Progenitor cell of endocrine pancreas (in vitro differentiated cells): ENCODE data around the gene LUZP1. TPM values are rescaled to one million over a fixed set of nuclear protein-coding genes. Genes with fewer than 3 reads are reported as not detected.
A peak's percentile ranks its signal among the peaks of the same experiment; 100 is the strongest.

ENCODE experiments used
- DNase-seq: peaks from one replicate; pipeline ENCODE4 v3.0.0; 2021; ENCODE audit warnings: low spot score; ENCODE audit not compliant: unreplicated experiment
- H3K27ac Mint-ChIP-seq: 2 replicates; pipeline ENCODE4 v1.8.0; 2021; ENCODE audit warnings: mild to moderate bottlenecking, moderate library complexity, mixed read lengths
- H3K27me3 Mint-ChIP-seq: 2 replicates; pipeline ENCODE4 v1.8.0; 2021; ENCODE audit warnings: mixed read lengths
- H3K36me3 Mint-ChIP-seq: 2 replicates; pipeline ENCODE4 v1.8.0; 2022; ENCODE audit warnings: mixed read lengths; ENCODE audit not compliant: insufficient read depth
- H3K4me1 Mint-ChIP-seq: 2 replicates; pipeline ENCODE4 v1.8.0; 2021; ENCODE audit warnings: low read depth, mixed read lengths
- H3K4me3 Mint-ChIP-seq: 2 replicates; pipeline ENCODE4 v1.8.0; 2021; ENCODE audit warnings: low read depth, mild to moderate bottlenecking, moderate library complexity, mixed read lengths
- H3K9me3 Mint-ChIP-seq: 2 replicates; pipeline ENCODE4 v1.8.0; 2021; ENCODE audit warnings: low read depth, mixed read lengths
- total RNA-seq: library from RNA; stranded (reverse); gene quantifications from 2 replicates; pipeline ENCODE4 v1.2.1, GENCODE V29; 2021
- TF ChIP-seq, protein P1 (sequence below): fragments of 200-600 bp; sonication (generic); IDR thresholded peaks from one replicate; pipeline ENCODE4 v1.5.0; 2021; ENCODE audit warnings: antibody characterized with exemption, mild to moderate bottlenecking; ENCODE audit not compliant: unreplicated experiment

LUZP1 gene
- total RNA-seq, 1 donor from 2014 or later = 47.5 TPM

DNA sequence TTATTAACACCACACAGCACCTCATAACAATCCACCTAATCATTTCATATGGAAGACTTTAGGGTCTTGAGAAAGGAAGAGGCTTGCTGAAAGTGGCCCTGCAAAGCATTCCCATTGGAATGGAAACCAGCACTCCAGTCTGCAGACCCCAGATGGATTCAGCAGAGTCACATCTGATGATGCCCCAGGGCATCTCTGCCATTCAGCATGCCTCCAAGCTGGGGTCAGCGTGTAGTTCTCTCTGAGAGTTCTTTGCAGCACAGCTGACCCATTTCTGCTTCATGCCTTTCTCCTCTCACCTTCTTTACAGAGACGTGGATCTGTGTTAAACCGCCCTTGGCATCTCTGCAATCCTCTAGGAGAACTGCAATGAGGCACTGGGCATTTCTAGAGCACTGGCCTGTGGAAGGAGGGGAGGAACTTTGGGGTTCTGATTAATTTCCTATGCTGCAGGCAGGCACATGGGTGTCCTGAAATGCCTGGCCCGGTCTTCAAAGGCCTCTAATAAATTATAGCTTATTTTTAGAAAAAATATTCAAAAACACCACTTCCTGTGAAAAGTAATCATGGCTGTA is 2.6 kb upstream of the LUZP1 start:
- Mint-ChIP-seq H3K36me3 (no peaks in the 10 kb centered on the region), H3K27me3 (peaks cover 12% of the 10 kb centered on the region), H3K4me1 (peaks cover 5% of the 10 kb centered on the region), H3K27ac (no peak overlapping the region), H3K9me3 (no peaks in the 10 kb centered on the region), H3K4me3 (no peak overlapping the region)
- TF ChIP-seq, protein P1, sequence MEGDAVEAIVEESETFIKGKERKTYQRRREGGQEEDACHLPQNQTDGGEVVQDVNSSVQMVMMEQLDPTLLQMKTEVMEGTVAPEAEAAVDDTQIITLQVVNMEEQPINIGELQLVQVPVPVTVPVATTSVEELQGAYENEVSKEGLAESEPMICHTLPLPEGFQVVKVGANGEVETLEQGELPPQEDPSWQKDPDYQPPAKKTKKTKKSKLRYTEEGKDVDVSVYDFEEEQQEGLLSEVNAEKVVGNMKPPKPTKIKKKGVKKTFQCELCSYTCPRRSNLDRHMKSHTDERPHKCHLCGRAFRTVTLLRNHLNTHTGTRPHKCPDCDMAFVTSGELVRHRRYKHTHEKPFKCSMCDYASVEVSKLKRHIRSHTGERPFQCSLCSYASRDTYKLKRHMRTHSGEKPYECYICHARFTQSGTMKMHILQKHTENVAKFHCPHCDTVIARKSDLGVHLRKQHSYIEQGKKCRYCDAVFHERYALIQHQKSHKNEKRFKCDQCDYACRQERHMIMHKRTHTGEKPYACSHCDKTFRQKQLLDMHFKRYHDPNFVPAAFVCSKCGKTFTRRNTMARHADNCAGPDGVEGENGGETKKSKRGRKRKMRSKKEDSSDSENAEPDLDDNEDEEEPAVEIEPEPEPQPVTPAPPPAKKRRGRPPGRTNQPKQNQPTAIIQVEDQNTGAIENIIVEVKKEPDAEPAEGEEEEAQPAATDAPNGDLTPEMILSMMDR = no peak
- no peak for DNase-seq

DNA sequence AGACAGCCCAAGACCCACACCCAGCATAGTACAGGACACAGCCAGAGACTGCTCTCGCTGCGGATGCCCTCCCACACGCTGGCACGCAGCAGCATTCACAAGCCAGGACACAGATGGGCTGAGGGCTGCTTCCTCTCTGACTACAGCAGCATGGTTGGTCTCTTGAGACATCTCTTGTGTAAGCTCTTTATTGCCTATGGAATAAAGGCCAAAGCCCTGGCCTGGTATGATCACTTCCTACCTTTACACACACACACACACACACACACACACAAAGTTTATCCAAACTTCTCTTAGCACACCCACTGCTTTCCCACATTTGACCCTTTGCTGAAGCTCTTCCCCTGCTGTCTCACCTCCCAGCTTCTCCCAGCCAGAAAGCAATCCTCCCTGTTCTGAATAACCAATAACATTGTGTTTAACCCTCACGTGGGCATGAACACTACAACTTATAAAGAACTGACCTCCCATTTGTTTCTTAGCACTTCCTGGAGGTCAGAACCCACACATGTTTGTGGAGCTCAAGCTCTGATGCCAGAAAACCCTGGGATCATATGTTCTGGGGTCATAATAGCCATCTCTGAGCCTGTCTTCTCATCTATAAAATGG is 1.2 kb upstream of the LUZP1 start:
- peak overlapping the region; percentile 99 for H3K4me3 Mint-ChIP-seq
- no peaks in the 10 kb centered on the region for H3K36me3 Mint-ChIP-seq
- H3K27ac Mint-ChIP-seq = no peak overlapping the region
- peaks cover 11% of the 10 kb centered on the region for H3K4me1 Mint-ChIP-seq
- H3K27me3 Mint-ChIP-seq = peaks cover 7% of the 10 kb centered on the region
- TF ChIP-seq, protein P1 = no peak
- no peak for DNase-seq
- H3K9me3 Mint-ChIP-seq = no peaks in the 10 kb centered on the region

DNA sequence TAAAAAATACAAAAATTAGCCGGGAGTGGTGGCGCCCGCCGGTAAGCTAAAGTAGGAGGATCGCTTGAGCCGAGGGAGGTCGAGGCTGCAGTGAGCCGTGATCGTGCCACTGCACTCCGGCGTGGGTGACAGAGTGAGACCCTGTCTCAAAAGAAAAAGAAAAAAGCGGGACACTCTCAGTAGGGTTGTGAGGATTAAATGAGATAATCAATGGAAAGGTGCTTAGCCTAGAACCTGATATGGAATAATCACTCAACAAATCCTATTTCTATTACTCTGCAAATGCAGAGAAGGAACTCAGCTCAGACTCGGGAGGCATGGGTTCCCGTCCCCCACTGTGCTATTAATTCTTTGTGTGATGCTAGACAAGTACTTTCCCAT is 529 bp upstream of the LUZP1 start:
- Mint-ChIP-seq H3K9me3 (no peaks in the 10 kb centered on the region), H3K36me3 (no peaks in the 10 kb centered on the region), H3K27me3 (peaks cover 3% of the 10 kb centered on the region), H3K4me1 (peaks cover 12% of the 10 kb centered on the region), H3K27ac (peak overlapping the region; percentile 84), H3K4me3 (peak overlapping the region; percentile 99)
- no peak for DNase-seq
- TF ChIP-seq, protein P1 = no peak

DNA sequence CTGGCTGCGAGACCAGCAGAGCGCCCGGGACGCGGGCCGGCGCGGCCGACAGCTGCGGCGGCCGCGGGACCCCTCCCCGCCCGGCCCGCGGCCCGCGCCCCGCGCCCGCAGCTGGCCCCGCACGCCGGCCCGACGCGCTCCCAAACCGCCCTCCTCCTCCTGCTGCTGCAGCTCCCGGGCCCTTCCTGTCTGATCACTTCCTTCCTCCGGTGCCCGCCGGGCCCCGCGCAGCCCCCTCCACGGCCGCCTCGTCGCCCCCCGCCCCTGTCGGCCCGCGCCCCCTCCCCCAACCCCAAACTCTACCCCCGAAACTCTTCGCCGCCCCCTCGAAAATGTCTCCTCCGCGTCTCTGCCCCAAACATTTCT is 594 bp downstream of the LUZP1 start:
- no peaks in the 10 kb centered on the region for H3K36me3 Mint-ChIP-seq
- DNase-seq = peak; percentile 43
- H3K27me3 Mint-ChIP-seq = peaks cover 3% of the 10 kb centered on the region
- H3K4me3 Mint-ChIP-seq = peak overlapping the region; percentile 99
- peak overlapping the region; percentile 99 for H3K27ac Mint-ChIP-seq
- TF ChIP-seq, protein P1 = no peak
- H3K4me1 Mint-ChIP-seq = peaks cover 12% of the 10 kb centered on the region
- no peaks in the 10 kb centered on the region for H3K9me3 Mint-ChIP-seq

DNA sequence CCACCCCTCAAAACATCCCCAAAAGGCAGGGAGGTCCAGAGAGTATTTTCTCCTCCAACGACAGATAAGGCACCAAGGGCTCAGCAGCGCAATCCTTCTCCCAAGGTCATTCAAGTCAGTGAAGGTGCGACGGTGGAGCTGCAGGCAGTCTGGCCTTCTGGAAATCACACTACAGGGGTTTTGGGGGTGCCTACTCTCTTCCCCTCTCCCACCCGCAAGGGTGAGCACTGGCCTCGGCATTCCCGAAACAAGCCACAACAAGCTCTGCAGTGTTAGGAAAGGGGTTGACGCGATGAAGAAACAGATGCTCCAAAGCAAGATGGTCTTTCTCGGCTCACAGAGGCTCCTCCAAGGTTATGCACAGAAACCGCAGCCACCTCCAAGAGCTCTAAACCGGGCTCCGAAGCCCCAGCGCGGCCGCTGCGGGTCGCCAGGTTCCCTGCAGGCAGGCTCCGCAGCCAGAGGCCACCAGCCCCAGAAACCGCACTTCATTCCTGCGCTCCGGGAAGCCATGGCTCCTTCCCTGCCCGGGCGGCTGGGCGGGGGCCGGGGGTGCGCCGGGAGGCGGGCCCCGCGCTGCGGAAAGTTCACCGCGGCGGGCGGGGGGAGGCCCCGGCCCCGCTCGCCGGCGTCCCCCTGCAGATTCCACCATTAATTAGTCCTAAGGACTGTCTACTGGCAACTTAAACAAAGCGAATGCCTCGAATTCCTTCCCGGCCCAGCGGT is 1.1 kb downstream of the LUZP1 start:
- Mint-ChIP-seq H3K4me3 (peak overlapping the region; percentile 99), H3K4me1 (peaks cover 12% of the 10 kb centered on the region), H3K27me3 (peaks cover 3% of the 10 kb centered on the region), H3K27ac (peak overlapping the region; percentile 95), H3K36me3 (no peaks in the 10 kb centered on the region), H3K9me3 (no peaks in the 10 kb centered on the region)
- no peak for DNase-seq
- TF ChIP-seq, protein P1 = no peak
